NCI-H128 (cell line): ENCODE results near the gene TBRG4.

Experiments used
- DNase-seq: peaks from one replicate; lab custom pipeline; 2025; ENCODE audit not compliant: unreplicated experiment; lab: John Stamatoyannopoulos, UW

TBRG4 gene

GRCh38 chr7:45092100-45092930 lies 19.2 kb downstream of the TBRG4 start:
- DNase-seq = no peak

- DNase-seq = peak; percentile 91
Measured at GRCh38 chr7:45089341-45089891, 22.1 kb downstream of the TBRG4 start.

GRCh38 chr7:45088821-45089340 lies 22.6 kb downstream of the TBRG4 start, which contains the start of gene NACAD:
TSS of gene NACAD (minus strand) at chr7:45088969. CDS start at chr7:45088894, 75 bp downstream.
- peak; percentile 67 for DNase-seq

GRCh38 chr7:45088146-45088701 lies 23.3 kb downstream of the TBRG4 start:
- DNase-seq = no peak

GRCh38 chr7:45087301-45088145 lies 24.0 kb downstream of the TBRG4 start:
- no peak for DNase-seq

GRCh38 chr7:45086331-45087065 lies 25.0 kb downstream of the TBRG4 start:
- DNase-seq = no peak

GRCh38 chr7:45085619-45086200 lies 25.8 kb downstream of the TBRG4 start:
- DNase-seq = no peak

GRCh38 chr7:45084901-45085618 lies 26.4 kb downstream of the TBRG4 start:
- no peak for DNase-seq

GRCh38 chr7:45084336-45084735 lies 27.2 kb downstream of the TBRG4 start:
- no peak for DNase-seq

GRCh38 chr7:45082831-45083331 lies 28.6 kb downstream of the TBRG4 start:
- no peak for DNase-seq

GRCh38 chr7:45082031-45082830 lies 29.3 kb downstream of the TBRG4 start:
- no peak for DNase-seq

- DNase-seq = no peak
Measured at GRCh38 chr7:45081670-45081974, 29.9 kb downstream of the TBRG4 start.

- DNase-seq = no peak
Measured at GRCh38 chr7:45080958-45081669, 30.4 kb downstream of the TBRG4 start.

GRCh38 chr7:45080265-45080957 lies 31.1 kb downstream of the TBRG4 start:
- no peak for DNase-seq

- no peak for DNase-seq
Measured at GRCh38 chr7:45078125-45078681, 33.3 kb downstream of the TBRG4 start.

GRCh38 chr7:45077579-45077978 lies 33.9 kb downstream of the TBRG4 start:
- no peak for DNase-seq

GRCh38 chr7:45076946-45077345 lies 34.6 kb downstream of the TBRG4 start:
- no peak for DNase-seq
